ENCODE measurements around the gene C13orf46.

The C13orf46 gene

DNA sequence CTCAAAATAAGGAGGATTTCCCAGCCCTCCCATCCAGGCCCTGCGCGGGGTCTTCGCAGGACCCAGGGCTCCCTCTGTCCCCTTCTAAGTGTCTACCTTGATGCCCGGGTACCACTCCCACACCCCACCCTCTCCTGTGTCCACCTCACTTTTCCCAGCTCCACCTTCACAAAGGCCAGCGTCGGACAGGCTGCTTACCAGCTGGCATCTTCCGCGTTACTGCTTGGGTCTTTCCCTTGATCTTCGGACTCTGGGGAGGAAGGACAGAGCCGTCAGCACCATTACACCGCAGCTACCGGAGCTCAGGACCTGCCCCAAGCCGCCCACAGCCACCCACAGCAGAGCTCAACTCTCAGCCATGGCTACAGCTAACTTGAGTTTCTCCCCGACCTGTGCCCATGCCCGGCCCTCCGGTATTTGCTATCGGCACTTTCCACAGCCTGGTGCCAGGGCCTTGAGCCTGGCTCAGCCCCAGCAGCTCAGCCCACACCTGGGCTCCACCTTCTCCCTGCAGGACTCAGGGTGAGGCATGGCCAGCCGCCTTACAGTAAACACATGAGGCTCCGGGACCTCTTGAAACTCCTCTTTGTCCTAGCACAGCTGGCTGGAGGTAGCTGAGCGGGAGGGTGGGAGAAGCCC is 3.8 kb downstream of the C13orf46 start:
- DNase-seq, result no peak

DNA sequence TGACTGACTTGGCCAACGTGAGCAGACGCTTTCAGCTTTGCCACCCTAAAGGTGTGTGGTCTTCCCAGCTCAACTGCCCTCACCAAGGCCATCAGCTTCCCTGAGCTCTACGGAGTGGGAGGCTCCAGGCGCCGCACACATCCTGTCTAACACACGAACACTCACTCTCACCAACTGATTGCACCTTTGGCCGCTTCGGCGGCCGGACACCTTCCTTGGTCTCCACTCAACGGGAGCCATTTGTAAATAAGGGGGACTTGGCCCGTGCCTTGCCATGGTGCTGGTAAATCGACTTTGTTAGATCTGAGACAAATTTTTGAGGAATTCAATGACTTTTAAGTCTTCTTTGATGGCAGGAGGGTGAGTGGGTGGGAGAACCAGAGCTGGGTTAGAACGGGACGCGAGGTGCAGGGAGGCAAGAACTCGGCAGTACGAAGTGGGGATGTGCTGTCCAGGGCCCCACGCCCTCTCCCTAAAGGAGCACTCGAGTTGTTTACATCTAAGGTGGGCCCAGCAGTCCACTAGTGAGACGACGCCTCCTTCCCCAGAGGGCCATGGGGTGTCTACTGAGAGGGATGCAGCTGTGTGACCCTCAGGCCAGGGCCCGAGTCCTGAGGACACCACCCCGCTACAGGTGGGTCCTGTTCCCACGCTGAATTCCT is 4.4 kb downstream of the C13orf46 start:
- DNase-seq, result no peak

DNA sequence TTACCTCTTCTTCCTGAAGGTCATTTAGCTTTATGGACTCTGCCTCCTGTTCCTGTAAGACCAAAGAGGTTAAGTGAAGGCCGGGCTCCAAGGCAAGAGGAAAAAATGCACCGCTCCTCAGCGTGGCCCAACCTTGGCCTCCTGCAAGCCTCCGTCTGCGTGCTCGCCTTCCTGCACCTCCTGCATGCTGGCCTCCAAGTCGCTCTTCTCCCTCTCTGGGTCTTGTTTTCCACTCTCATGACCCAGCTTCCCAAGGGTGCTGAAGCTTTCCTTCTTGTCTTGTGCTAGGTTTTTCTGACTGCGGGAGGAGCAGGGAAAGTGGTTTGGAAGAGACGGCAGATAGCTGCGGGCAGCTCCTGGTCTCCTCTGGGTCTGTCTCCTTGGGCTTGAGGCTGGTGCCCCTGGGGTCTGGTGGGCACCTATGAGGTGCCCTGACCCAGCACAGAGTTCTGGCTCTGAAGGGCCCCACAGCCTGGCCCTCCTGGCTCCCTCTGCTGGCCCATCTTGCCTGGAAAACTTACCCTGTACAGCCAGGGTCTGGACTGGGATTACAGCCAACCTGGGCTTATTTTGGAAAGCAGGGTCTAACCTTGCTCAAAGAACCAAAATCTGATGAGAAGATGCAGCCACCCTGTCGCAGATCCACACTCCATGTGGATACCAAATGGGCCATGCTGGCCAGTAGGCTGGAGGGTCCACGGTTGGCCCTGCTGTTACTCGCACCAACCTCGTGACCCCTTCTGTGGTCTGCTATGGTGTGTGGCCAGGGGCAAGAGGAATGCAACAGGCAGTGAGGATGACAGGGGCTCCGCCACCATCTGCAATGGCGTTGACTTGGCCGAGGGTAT is 5.2 kb downstream of the C13orf46 start:
- DNase-seq, result no peak

DNA sequence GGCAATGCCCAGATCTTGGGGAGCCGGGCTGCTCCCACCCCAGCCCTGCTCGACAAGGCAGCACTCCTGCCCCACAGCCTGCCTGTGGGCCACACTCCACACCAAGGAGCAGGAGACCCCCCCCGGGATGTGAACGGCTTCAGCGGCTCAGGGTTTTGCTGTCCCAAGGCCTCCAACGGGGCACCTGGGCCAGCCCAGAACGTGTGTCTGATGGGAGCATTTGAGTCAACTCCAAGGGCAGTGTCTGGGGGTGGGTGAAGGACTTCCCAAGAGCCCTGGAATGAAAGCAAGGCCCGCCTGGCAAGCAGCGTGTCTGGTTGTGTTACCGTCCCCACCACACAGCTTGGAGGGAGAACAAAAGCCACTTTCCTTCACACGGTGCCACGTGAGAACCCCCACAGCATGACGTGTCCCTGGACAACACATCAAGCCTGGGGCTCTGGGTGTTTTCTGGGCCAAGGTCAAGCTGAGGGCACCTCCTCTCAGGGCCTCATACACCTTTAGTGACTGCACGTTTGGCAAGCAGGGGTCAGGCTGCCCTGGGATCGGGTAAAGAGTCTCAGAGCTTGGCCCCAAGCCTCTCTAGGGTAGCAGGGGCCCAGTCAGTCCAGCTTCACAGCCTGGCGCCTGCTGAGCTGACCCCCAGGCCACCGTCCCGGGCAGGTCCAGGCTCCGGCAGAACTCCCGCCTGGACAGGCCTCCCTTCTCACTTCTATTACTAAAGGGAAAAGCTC is 6.0 kb downstream of the C13orf46 start:
- DNase-seq, result no peak

DNA sequence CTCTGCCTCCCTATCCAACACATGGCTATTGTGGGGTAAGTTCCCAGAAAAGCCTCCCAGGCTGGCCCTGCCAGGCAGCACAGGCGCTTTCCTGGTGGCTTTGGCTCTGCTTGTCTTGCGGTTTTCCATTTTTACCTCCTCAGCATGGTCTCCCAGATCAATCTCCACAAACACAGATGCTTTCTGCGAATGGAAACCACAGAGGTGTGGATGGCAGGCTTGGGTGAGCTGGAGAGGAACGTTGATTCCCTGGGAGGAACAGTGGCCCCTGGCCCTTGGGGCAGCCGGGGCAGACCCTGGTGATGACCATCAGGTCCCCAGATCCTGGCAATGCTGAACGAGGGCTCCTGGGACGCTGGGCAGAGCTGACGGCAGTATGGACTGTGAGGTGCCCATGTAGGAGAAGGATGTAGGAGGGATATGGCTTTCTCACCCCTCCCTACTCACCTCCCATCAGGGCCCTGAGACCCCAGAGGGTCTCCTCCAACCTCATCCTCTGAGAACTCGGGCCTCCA is 6.6 kb downstream of the C13orf46 start:
- no peak for DNase-seq

DNA sequence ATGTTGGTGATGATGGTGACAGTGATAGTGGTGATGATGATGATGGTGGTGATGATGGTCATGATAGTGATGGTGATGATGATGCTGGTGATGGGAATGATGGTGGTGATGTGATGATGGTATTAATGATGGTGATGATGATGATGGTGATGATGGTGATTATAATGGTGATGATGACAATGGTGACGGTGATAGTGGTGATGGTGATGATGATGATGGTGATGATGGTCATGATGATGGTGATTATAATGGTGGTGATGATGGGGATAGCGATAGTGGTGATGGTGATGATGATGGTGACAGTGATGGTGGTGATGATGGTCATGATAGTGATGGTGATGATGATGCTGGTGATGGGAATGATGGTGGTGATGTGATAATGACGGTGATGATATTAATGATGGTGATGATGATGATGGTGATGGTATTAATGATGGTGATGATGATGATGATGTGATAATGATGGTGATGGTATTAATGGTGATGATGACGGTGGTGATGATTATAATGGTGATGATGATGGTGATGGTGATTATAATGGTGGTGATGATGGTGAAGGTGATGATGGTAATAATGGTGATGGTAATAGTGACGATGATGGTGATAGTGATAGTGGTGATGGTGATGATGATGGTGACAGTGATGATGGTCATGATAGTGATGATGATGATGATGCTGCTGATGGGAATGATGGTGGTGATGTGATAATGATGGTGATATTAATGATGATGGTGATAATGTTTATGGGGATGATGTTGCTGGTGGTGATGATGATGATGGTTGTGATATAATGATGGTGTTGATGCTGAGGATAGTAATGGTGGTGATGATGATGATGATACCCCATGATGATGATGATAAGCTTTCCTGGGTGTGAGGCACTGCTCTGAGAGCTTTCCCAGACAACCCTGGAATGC is 7.7 kb downstream of the C13orf46 start:
- no peak for DNase-seq

DNA sequence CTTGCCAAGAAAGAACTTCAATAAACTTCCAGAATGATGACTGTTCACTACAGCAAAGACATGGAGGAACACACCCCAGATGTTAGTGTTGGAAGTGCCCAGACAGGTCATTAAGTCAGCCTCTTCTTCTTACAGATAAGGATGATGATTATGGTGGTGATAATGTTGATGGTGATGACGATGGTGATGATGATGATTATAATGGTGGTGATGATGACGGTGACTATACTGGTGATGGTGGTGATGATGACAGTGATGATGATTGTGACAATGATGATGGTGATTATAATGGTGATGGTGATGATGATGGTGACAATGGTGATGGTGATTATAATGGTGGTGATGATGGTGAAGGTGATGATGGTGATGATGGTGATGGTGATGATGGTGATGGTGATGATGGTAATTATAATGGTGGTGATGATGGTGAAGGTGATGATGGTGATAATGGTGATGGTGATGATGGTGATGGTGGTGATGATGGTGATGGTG is 8.4 kb downstream of the C13orf46 start:
- no peak for DNase-seq

DNA sequence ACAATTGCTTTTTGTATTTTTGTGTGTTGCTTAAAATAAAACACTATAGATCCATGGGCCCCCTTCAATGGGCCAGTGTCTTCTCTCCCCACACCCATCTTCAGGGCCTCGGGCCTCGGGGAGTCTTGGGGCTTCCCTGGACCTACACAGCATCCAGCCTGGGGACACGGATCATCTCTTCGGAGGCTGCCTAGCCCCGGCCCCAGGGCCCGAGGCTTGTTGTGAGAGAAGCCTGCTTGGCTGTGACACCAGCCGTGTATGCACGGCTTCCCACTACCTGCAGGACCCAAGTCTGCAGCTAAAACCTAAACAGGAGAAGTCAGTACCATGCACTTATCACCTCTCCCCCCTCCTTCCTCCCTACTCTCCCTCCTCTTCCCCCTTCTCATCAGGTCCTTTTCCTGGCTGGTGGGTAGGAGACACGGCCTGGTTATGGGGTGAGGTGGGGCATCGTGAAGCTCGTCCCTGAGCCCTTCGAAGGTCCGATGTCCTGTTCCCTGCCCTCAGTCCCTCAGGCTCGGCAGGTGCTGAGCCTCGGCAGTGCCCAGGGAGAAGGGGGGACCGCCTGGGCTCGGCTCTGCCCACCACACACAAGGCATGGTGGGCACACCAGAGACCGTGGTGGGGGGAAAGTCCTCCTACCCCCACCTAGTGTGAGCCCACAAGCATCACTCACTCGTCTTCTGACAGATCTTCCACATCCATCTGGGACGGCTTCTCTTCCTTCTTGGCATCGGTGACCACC is 9.5 kb downstream of the C13orf46 start:
- DNase-seq, result no peak

DNA sequence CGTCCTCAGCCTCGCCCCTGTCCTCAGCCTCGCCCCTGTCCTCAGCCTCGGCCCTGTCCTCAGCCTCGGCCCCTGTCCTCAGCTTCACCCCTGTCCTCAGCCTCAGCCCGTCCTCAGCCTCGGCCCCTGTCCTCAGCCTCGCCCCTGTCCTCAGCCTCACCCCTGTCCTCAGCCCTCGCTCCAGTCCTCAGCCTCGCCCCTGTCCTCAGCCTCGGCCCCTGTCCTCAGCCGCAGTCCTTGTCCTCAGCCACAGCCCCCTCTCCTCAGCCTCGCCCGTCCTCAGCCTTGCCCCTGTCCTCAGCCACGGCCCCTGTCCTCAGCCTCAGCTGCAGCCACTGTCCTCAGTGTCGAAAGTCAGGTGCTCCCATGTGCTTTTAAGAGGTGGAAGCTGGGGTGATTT is 10.5 kb downstream of the C13orf46 start:
- DNase-seq, result no peak

DNA sequence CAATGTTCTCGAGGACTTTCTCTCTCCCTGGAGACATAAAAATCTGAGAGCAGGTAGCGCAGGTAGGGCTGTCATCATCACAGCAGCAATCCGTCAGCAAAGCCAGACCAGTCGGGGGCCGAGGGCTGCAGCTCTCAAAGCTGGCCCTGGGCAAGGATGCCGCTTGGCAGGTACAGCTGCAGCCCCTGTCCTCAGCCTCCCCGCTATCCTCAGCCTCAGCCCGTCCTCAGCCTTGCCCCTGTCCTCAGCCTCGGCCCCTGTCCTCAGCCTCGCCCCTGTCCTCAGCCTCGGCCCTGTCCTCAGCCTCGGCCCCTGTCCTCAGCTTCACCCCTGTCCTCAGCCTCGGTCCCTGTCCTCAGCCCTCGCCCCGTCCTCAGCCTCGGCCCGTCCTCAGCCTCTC is 10.9 kb downstream of the C13orf46 start:
- no peak for DNase-seq

DNA sequence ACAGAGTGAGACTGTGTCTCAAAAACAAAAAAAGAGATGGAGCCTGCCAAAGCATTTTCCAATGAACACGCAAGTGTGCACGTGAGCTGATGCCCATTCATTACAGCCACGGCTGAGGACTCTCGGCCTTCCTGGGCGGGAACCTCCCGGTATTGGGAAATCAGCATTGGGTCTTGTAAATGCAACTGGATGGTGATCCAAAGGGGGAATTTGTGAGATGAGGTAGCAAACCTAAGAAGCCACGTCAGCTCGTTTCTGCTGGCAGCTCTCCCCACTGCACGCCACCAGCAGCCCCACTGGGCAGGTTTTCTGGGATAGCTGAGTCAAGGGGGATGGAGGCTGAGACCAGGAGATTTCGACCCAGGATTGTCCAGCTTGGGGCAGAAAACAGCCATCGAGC is 11.5 kb downstream of the C13orf46 start:
- DNase-seq, result no peak

DNA sequence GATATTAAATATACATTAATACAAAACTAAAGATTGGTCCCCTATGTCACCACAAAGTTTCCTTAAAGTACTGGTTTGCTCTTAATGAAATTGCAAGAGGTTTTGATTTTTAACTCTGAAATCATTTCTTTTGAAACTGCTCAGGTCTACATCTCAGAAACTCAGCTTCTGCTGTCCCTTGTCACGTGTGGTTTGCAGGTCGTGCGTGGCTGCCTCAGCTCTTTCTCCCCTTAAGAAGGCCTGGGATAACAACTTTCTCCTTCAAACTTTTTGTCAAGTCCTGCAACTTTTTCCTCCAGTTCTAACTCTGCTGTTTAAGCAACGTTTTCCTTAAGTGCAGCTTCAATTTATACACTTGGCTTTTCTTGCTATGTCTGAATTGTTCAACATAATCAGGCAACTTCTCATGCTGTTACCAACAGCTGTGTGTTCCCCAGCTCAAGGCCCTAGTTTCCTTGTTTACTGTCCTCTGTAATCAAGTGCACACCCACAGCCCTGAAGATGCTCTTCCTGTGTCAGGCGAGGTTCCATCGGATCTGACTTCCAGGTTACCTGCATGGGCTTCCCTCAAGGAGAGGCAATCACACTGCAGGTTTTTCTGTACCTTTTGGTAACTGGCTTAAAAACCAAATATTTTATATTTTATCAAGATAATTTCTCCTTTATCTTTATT is 13.5 kb downstream of the C13orf46 start:
- no peak for DNase-seq

DNA sequence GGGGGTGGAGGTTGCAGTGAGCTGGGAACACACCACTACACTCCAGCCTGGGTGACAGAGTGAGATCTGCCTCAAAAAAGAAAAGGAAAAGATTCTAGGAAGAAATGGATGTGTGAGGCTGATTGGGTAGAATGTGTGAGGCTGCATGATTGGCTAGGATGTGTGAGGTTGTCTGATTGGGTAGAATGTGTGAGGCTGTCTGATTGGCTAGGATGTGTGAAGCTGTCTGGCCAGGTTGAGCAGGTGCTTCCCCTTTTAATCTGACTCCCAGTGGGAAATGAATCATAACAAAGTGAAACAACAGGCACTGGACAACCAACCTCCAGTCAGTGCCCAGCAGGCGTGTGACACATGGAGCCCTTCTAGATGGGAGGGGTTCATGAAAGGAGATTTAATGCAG is 14.7 kb downstream of the C13orf46 start:
- no peak for DNase-seq

DNA sequence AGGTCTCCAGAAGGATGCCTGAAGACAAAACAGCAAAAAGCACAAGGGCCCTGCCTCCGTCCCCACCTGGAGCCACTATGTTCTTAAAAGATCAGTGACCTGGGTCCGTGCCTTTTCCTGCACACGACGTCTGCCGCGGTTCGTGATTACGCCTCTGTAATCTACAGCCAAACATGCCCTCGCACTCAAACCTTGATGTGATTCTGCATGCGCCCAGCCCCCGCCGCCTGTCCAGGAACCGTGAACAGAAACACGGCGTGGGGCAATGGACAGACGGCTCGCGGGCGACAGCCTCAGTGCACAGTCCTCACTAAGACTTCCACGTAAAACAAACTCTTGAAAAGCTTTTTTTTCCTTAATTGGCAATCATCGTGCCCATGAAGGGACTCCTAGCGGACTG is 15.5 kb downstream of the C13orf46 start:
- no peak for DNase-seq

DNA sequence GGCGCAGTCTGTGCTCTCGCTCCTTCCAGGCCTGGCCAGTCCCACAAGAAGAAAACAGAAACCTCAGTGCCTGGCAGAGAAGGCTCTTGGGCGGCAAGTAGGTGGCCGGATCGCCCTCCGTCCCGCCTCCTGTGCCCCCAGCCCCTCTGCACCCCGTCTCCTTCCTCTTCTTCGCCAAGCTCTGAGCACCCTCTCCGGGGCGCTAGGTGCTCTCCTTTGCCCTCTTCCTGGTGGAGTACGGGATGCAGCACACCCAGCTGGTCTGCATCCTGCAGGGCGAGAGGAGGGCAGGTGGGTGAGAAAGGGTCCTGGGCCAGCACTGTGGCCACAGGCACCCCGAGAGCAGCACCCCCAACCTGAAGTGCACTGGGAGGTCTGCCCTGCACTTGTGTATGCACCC is 17.3 kb downstream of the C13orf46 start:
- DNase-seq, result no peak

DNA sequence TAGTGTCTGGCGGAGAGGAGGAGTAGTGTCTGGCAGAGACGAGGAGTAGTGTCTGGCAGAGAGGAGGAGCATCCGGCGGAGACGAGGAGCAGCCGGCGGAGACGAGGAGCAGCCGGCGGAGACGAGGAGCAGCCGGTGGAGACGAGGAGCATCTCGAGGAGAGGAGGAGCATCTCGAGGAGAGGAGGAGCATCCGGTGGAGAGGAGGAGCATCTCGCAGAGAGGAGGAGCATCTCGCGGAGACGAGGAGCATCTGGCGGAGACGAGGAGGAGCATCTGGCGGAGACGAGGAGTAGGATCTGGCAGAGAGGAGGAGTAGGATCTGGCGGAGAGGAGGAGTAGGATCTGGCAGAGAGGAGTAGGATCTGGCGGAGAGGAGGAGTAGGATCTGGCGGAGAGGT is 18.2 kb downstream of the C13orf46 start:
- no peak for DNase-seq

DNA sequence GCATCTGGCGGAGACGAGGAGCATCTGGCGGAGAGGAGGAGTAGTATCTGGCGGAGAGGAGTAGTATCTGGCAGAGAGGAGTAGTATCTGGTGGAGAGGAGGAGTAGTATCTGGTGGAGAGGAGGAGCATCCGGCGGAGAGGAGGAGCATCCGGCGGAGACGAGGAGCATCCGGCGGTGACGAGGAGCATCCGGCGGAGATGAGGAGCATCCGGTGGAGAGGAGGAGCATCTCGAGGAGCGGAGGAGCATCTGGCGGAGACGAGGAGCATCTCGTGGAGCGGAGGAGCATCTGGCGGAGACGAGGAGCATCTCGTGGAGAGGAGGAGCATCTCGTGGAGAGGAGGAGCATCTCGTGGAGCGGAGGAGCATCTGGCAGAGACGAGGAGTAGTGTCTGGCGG is 18.6 kb downstream of the C13orf46 start:
- no peak for DNase-seq

DNA sequence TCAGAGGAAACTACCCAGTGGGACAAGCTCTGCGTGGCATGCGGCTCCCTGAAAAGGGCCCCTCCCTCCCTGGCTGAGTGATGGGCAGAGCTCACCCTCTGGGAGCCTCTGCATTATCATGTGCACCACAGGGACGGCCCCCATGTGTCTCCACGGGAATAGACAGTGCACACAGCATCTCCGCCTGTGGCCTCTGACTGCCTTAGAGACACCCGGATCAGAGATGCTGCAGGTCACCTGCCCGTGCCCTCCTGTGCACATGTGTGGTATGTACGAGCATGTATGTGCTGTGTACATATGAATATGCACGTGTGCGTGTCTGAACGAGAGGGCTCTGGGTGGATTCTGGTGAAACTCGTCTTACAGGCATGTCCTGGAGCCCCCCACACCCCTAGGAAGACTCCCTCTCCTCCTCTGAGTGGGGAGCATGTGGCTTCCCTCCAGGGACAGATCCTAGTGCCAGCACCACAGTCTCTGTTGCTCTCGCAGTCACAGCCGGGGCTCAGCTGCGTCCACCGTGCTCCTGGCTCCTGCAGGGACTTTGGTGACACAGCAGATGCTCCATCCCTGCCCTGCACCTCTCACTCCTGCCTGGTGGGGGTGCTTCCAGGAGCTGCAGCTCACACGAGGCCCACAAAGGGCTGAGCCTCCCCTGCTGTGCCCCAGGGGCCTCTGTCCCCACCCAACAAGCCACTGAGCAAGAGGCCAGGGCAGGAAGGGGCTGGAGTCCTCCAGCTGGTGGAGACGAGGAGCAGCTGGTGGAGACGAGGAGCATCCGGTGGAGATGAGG is 19.6 kb downstream of the C13orf46 start:
- no peak for DNase-seq

DNA sequence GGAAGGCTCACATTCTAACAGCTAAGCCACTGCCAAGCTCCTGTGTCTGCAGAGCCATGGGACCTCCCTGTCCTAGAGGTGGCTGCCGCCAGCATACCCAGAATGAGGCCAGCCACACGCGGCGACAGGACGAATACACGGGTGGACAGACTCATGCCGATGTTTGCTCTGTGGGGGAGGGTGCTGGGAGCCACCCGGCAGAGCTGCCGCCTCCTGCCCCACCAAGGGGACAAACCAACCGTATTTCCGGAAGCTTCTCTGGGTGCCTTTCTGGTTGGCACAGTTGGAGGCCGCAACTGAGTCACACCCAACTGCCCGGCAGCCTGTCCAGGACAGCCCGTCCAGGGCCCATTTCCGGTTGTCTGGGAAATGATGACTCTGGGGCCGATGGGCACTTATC is 20.3 kb downstream of the C13orf46 start:
- no peak for DNase-seq

Data from activated naive CD4-positive, alpha-beta T cell (primary cell).